ENCODE measurements around the gene ZNF827. TPM values are rescaled to one million over a fixed set of nuclear protein-coding genes. Genes with fewer than 3 reads are reported as not detected.

Gene ZNF827
- total RNA-seq, 1 experiment from 2014 or later = 9.8 TPM

DNA sequence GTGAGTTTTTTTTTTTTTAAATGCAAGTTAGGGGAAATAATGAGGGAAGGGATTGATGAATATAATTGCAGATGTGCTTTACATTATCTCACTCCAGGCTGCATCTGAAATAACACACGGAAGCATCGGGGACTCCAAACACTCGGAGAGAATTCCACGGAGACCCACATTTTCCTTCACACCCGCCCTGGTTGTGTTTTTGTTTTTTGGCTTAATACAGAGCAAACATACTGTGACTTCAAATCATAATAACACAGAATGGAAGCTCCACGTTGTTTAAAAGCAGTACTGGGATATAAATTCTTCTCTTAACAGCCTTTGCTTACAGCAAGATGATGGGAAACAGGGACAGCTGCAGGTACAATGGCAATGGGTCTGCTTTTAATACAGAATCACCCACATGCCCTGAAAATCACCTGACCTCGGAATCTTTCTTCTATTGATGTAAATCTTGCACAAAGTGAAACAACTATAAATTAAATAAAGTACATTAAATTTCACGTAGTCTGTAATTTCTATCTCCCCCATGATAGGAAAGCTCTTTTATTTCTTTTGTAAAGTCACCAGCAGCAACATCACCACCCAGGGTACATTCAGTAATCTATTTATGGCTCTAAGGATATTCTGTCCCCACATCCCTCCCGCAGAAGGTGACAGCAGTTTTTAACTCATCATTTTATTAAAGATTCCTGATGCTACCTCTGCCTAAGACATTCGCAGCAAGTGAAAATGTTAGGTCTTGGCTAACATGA is 119.3 kb downstream of the ZNF827 start:
- Histone ChIP-seq H3K4me1 (ENCODE audit: insufficient read depth, low read length) (no peaks in the 10 kb centered on the region), H3K9ac (ENCODE audit: low read length) (no peak overlapping the region), H3K79me2 (ENCODE audit: low read length) (no peaks in the 10 kb centered on the region), H4K20me1 (ENCODE audit: low read length) (no peaks in the 10 kb centered on the region), H3K36me3 (ENCODE audit: low read depth, low read length) (no peaks in the 10 kb centered on the region), H3K27me3 (ENCODE audit: low read length) (no peaks in the 10 kb centered on the region), H3K4me3 (ENCODE audit: low read length) (no peak overlapping the region), H3K27ac (ENCODE audit: low read length) (no peak overlapping the region), H3K4me2 (ENCODE audit: low read length) (no peak overlapping the region), H3K9me2 (replicated peaks; ENCODE audit: low read length) (no peaks in the 10 kb centered on the region), H3F3A (ENCODE audit: low read length, unreplicated experiment) (no peaks in the 10 kb centered on the region), H3K9me3 (ENCODE audit: low read length) (no peaks in the 10 kb centered on the region), H2AFZ (ENCODE audit: low read length) (no peak overlapping the region)
- intact Hi-C loops (cut with micrococcal nuclease) = no loop called here
- ATAC-seq = no peak
- BruUV-seq (replicated peaks) = no TSS peak
- no peak for DNase-seq
- POLR2A ChIA-PET (ENCODE audit: unreplicated experiment) = no interaction called here
- no peak for TF ChIP-seq EZH2 (IDR thresholded peaks at IDR 0.05; ENCODE audit: low read length, unreplicated experiment)
- TF ChIP-seq, protein P1, sequence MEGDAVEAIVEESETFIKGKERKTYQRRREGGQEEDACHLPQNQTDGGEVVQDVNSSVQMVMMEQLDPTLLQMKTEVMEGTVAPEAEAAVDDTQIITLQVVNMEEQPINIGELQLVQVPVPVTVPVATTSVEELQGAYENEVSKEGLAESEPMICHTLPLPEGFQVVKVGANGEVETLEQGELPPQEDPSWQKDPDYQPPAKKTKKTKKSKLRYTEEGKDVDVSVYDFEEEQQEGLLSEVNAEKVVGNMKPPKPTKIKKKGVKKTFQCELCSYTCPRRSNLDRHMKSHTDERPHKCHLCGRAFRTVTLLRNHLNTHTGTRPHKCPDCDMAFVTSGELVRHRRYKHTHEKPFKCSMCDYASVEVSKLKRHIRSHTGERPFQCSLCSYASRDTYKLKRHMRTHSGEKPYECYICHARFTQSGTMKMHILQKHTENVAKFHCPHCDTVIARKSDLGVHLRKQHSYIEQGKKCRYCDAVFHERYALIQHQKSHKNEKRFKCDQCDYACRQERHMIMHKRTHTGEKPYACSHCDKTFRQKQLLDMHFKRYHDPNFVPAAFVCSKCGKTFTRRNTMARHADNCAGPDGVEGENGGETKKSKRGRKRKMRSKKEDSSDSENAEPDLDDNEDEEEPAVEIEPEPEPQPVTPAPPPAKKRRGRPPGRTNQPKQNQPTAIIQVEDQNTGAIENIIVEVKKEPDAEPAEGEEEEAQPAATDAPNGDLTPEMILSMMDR (conservative IDR thresholded peaks at IDR 0.05; ENCODE audit: low read depth, low read length) = no peak
- TF ChIP-seq EZH2phosphoT487 (IDR thresholded peaks at IDR 0.05; ENCODE audit: borderline replicate concordance, low read length) = no peak
- CTCF ChIA-PET = no interaction called here

DNA sequence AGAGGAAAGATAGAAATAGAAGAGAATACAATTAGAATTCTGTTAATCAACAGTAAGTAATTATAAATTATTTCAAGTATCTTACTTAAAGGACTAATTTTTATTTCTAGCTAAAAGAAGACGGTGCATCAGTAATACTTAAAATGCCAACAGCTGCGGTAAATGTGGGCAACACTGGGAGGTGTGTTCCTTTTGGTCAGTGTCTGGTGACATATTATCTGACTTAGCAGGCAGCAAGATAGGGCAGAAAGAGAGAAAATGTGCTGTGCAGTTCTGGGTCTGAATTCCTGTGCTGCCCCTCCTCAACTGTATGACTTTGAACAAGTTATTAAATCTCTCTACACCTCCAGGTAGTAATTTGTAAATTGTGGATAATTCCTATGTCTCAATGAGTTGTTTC is 120.6 kb downstream of the ZNF827 start:
- intact Hi-C loops (cut with micrococcal nuclease) = no loop called here
- CTCF ChIA-PET = no interaction called here
- Histone ChIP-seq H2AFZ (ENCODE audit: low read length) (no peak overlapping the region), H3F3A (ENCODE audit: low read length, unreplicated experiment) (peaks cover 6% of the 10 kb centered on the region), H3K4me2 (ENCODE audit: low read length) (no peak overlapping the region), H3K36me3 (ENCODE audit: low read depth, low read length) (no peaks in the 10 kb centered on the region), H3K27me3 (ENCODE audit: low read length) (no peaks in the 10 kb centered on the region), H3K27ac (ENCODE audit: low read length) (no peak overlapping the region), H3K9ac (ENCODE audit: low read length) (no peak overlapping the region), H3K4me1 (ENCODE audit: insufficient read depth, low read length) (peaks cover 8% of the 10 kb centered on the region), H3K4me3 (ENCODE audit: low read length) (no peak overlapping the region), H4K20me1 (ENCODE audit: low read length) (no peaks in the 10 kb centered on the region), H3K9me3 (ENCODE audit: low read length) (no peaks in the 10 kb centered on the region), H3K9me2 (replicated peaks; ENCODE audit: low read length) (no peaks in the 10 kb centered on the region), H3K79me2 (ENCODE audit: low read length) (no peaks in the 10 kb centered on the region)
- DNase-seq = no peak
- POLR2A ChIA-PET (ENCODE audit: unreplicated experiment) = interaction anchor here (0.6 kb wide), 1 partner anchor 34 kb away, joined by 4 read pairs; no protein-coding TSS in a partner anchor
- TF ChIP-seq, protein P1 (conservative IDR thresholded peaks at IDR 0.05; ENCODE audit: low read depth, low read length) = no peak
- TF ChIP-seq EZH2phosphoT487 (IDR thresholded peaks at IDR 0.05; ENCODE audit: borderline replicate concordance, low read length) (no peak), EZH2 (IDR thresholded peaks at IDR 0.05; ENCODE audit: low read length, unreplicated experiment) (no peak)
- no TSS peak for BruUV-seq (replicated peaks)
- ATAC-seq = no peak

DNA sequence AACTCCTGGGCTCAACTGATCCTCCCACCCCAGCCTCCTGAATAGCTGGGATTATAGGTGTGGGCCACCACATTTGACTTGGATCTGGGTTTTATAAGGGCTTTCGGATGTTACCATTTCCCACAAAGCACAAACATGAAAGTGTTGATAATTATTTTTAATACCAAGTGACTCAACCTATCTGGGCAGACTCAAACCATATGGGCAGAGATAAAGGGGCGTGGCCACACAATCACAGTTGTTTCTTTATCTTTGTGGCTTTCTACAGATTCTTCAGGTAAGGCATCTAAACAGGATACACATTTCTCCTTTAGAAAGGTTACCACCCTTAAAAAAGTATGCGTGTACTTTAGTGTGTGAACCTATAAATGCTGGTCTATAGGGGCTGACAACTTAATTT is 122.5 kb downstream of the ZNF827 start:
- no peaks in the 10 kb centered on the region for H4K20me1 ChIP-seq (ENCODE audit: low read length)
- H3K27me3 ChIP-seq (ENCODE audit: low read length) = no peaks in the 10 kb centered on the region
- H3K79me2 ChIP-seq (ENCODE audit: low read length) = no peaks in the 10 kb centered on the region
- POLR2A ChIA-PET (ENCODE audit: unreplicated experiment) = no interaction called here
- H3K36me3 ChIP-seq (ENCODE audit: low read depth, low read length) = 0 out of 2 replicates have a peak, but pooled peaks cover 4% of the 10 kb centered on the region
- peaks cover 6% of the 10 kb centered on the region for H3F3A ChIP-seq (ENCODE audit: low read length, unreplicated experiment)
- H3K9me3 ChIP-seq (ENCODE audit: low read length) = no peaks in the 10 kb centered on the region
- H2AFZ ChIP-seq (ENCODE audit: low read length) = no peak overlapping the region
- BruUV-seq (replicated peaks) = no TSS peak
- DNase-seq = no peak
- peaks cover 14% of the 10 kb centered on the region for H3K4me1 ChIP-seq (ENCODE audit: insufficient read depth, low read length)
- H3K9me2 ChIP-seq (replicated peaks; ENCODE audit: low read length) = no peaks in the 10 kb centered on the region
- TF ChIP-seq EZH2 (IDR thresholded peaks at IDR 0.05; ENCODE audit: low read length, unreplicated experiment) (no peak), EZH2phosphoT487 (IDR thresholded peaks at IDR 0.05; ENCODE audit: borderline replicate concordance, low read length) (no peak)
- TF ChIP-seq, protein P1 (conservative IDR thresholded peaks at IDR 0.05; ENCODE audit: low read depth, low read length) = no peak
- H3K4me3 ChIP-seq (ENCODE audit: low read length) = no peak overlapping the region
- CTCF ChIA-PET = no interaction called here
- intact Hi-C loops (cut with micrococcal nuclease) = no loop called here
- no peak overlapping the region for H3K9ac ChIP-seq (ENCODE audit: low read length)
- no peak for ATAC-seq
- no peak overlapping the region for H3K27ac ChIP-seq (ENCODE audit: low read length)
- no peak overlapping the region for H3K4me2 ChIP-seq (ENCODE audit: low read length)

All from PC-3 (cell line).